Tibial nerve (tissue), 4 donors: ENCODE results near the gene CACNA1G. TPM values are rescaled to one million over a fixed set of nuclear protein-coding genes. Genes with fewer than 3 reads are reported as not detected.

ENCODE experiments used
- DNase-seq, 2 donors: peaks; one replicate each; pipeline ENCODE4 v3.0.0-alpha.2; 2019; ENCODE audit warnings: low spot score in 2 of 2
- H3K27ac ChIP-seq, 4 donors: fragments of 200-600 bp; sonication (generic) in 3 of 4; one replicate each; pipeline ENCODE4 v1.5.1; 2017 to 2019; ENCODE audit warnings: mild to moderate bottlenecking in 1 of 4
- H3K27me3 ChIP-seq, 2 donors: fragments of 200-600 bp; sonication (generic) in 1 of 2; one replicate each; pipeline versions ENCODE4 v1.5.1 to v1.6.0; 2017 to 2019
- H3K36me3 ChIP-seq, 3 donors: fragments of 200-600 bp; sonication (generic); one replicate each; pipeline ENCODE4 v1.5.1; 2018 to 2019
- H3K4me1 ChIP-seq, 4 donors: fragments of 200-600 bp; sonication (generic) in 3 of 4; one replicate each; pipeline ENCODE4 v1.5.1; 2017 to 2019
- H3K4me3 ChIP-seq, 4 donors: fragments of 200-600 bp; sonication (generic) in 3 of 4; one replicate each; pipeline ENCODE4 v1.5.1; 2017 to 2019; ENCODE audit warnings: mild to moderate bottlenecking in 1 of 4, moderate library complexity in 1 of 4
- H3K9me3 ChIP-seq, 4 donors: fragments of 200-600 bp; sonication (generic) in 3 of 4; one replicate each; pipeline ENCODE4 v1.5.1; 2017 to 2019
- CTCF ChIP-seq, 5 experiments: fragments of 200-600 bp in 3 of 5; fragments of 450-650 bp in 2 of 5; sonication (generic) in 3 of 5; IDR thresholded peaks; one replicate each; pipeline ENCODE4 v1.5.1; 2016 to 2019; ENCODE audit warnings: antibody characterized with exemption in 5 of 5, mild to moderate bottlenecking in 3 of 5, moderate library complexity in 2 of 5
- EP300 ChIP-seq, 2 donors: sonication (generic); formaldehyde crosslinking; IDR thresholded peaks; one replicate each; pipeline ENCODE4 v1.6.1; 2017; ENCODE audit warnings: antibody characterized with exemption in 2 of 2, mild to moderate bottlenecking in 1 of 2
- POLR2A ChIP-seq, 2 donors: fragments of 450-650 bp; IDR thresholded peaks; one replicate each; pipeline ENCODE4 v1.6.1; 2017; ENCODE audit warnings: antibody characterized with exemption in 2 of 2, mild to moderate bottlenecking in 2 of 2, moderate library complexity in 2 of 2
- WGBS, 2 donors: methylation state at CpG; one replicate each; pipeline ENCODE4 v1.1.5; 2018; 5-methylcytosine and 5-hydroxymethylcytosine counted together
- total RNA-seq, 4 donors: library from RNA; depleted of rRNA; stranded (reverse); fragments of >200 nt; gene quantifications; one replicate each; pipeline ENCODE4 v1.1.0, GENCODE V29; 2016

CACNA1G gene
- total RNA-seq, 4 donors from 2014 or later: 0.21 to 2.2 TPM; not detected in 2

- no peaks in the 10 kb centered on the region for H3K9me3 ChIP-seq
- 83 to 87% methylated on average over 9 to 12 of the region's 12 CpGs for WGBS, 2 donors
- no peak overlapping the region for H3K4me3 ChIP-seq
- no peaks in the 10 kb centered on the region for H3K4me1 ChIP-seq
- no peaks in the 10 kb centered on the region for H3K36me3 ChIP-seq
- H3K27ac ChIP-seq: no peak overlapping the region
- peaks cover 0 to 8% of the 10 kb centered on the region in 2 donors for H3K27me3 ChIP-seq
- TF ChIP-seq POLR2A (IDR thresholded peaks at IDR 0.05) (no peak), EP300 (IDR thresholded peaks at IDR 0.05) (no peak), CTCF (IDR thresholded peaks at IDR 0.05) (no peak)
- DNase-seq: no peak
Observed at GRCh38 chr17:50581316-50581715, 20.8 kb downstream of the CACNA1G start.

DNA sequence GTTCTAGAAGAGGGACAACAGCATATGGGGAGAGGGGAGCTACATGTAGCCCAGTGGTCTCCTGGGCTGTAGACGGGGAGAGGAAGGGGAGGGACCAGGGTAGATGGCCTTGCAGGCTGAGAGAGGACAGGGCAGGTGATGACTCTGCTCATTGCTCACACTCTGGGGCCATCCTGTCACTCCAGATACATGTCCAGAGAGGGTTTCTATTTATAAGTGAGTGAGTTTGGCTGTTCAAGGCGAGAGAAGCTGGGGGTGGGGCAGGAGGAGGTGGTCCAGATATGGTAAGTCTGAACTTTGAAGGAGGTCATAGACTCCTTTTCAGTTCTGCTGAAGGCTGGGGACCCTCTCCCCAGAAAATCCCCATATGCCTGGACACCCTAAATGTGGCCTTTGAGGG lies 22.2 kb downstream of the CACNA1G start:
- H3K9me3 ChIP-seq: no peaks in the 10 kb centered on the region
- H3K27me3 ChIP-seq: peaks cover 0 to 8% of the 10 kb centered on the region in 2 donors
- no peak overlapping the region for H3K27ac ChIP-seq
- no peak for DNase-seq
- H3K4me3 ChIP-seq: no peak overlapping the region
- H3K36me3 ChIP-seq: no peaks in the 10 kb centered on the region
- TF ChIP-seq EP300 (IDR thresholded peaks at IDR 0.05) (no peak), POLR2A (IDR thresholded peaks at IDR 0.05) (no peak), CTCF (IDR thresholded peaks at IDR 0.05) (no peak)
- 85 to 93% methylated on average over 2 of the region's 2 CpGs for WGBS, 2 donors
- H3K4me1 ChIP-seq: no peaks in the 10 kb centered on the region

GRCh38 chr17:50583641-50584040 lies 23.1 kb downstream of the CACNA1G start:
- H3K36me3 ChIP-seq: no peaks in the 10 kb centered on the region
- H3K4me3 ChIP-seq: no peak overlapping the region
- H3K4me1 ChIP-seq: peaks cover 0 to 6% (median 0%) of the 10 kb centered on the region in 4 donors
- 52 to 63% methylated on average over 7 of the region's 7 CpGs for WGBS, 2 donors
- TF ChIP-seq CTCF (IDR thresholded peaks at IDR 0.05) (no peak), EP300 (IDR thresholded peaks at IDR 0.05) (no peak), POLR2A (IDR thresholded peaks at IDR 0.05) (no peak)
- no peaks in the 10 kb centered on the region for H3K9me3 ChIP-seq
- peaks cover 0 to 8% of the 10 kb centered on the region in 2 donors for H3K27me3 ChIP-seq
- no peak overlapping the region for H3K27ac ChIP-seq
- DNase-seq: no peak

DNA sequence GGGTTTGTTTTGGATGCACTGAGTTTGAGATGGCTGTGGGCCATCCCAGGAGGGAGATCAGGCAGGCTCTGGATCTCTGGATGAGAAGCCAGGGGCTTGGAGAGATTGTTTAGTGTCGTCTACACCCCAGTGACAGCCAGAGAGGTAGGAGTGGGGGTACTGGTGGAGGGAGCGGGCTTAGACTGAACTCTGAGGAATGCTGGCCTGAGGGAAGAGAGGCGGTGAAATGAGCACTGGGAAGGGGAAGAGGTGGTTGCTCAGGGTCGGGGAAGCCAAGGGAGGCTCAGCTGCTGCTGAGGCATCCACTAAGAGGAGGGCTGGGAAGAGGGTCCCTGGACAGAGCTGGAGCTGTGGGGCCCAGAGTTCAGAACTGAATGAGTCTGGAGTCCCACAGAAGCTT lies 23.6 kb downstream of the CACNA1G start:
- H3K27me3 ChIP-seq: peaks cover 0 to 8% of the 10 kb centered on the region in 2 donors
- no peaks in the 10 kb centered on the region for H3K36me3 ChIP-seq
- H3K4me1 ChIP-seq: peaks cover 0 to 11% (median 0%) of the 10 kb centered on the region in 4 donors
- TF ChIP-seq POLR2A (IDR thresholded peaks at IDR 0.05): no peak
- TF ChIP-seq EP300 (IDR thresholded peaks at IDR 0.05): no peak
- no peak for TF ChIP-seq CTCF (IDR thresholded peaks at IDR 0.05)
- no peak overlapping the region for H3K27ac ChIP-seq
- H3K9me3 ChIP-seq: no peaks in the 10 kb centered on the region
- 60 to 62% methylated on average over 4 of the region's 4 CpGs for WGBS, 2 donors
- DNase-seq: no peak
- H3K4me3 ChIP-seq: no peak overlapping the region

- Histone ChIP-seq H3K4me1 (peaks cover 0 to 17% (median 2%) of the 10 kb centered on the region in 4 donors), H3K27me3 (peaks cover 0 to 3% of the 10 kb centered on the region in 2 donors)
- 59 to 65% methylated on average over 6 of the region's 6 CpGs for WGBS, 2 donors
Observed at GRCh38 chr17:50584749-50585148, 24.2 kb downstream of the CACNA1G start.

More at GRCh38 chr17:50584749-50585148, 24.2 kb downstream of the CACNA1G start:
- DNase-seq: no peak
- Histone ChIP-seq H3K4me3 (no peak overlapping the region), H3K36me3 (no peaks in the 10 kb centered on the region), H3K9me3 (no peaks in the 10 kb centered on the region), H3K27ac (no peak overlapping the region)
- TF ChIP-seq CTCF (IDR thresholded peaks at IDR 0.05): no peak
- no peak for TF ChIP-seq POLR2A (IDR thresholded peaks at IDR 0.05)
- no peak for TF ChIP-seq EP300 (IDR thresholded peaks at IDR 0.05)
